GM21381 (cell line): ENCODE results near the gene SLC13A5.

Experiments used
- ATAC-seq: cut with Tn5 transposase; IDR thresholded peaks from one replicate; pipeline ENCODE4 v1.9.1; 2021; ENCODE audit warnings: mild to moderate bottlenecking, moderate library complexity; ENCODE audit not compliant: unreplicated experiment

SLC13A5 gene

GRCh38 chr17:6684881-6685767 is 28.0 kb downstream of the SLC13A5 start:
- no peak for ATAC-seq

- no peak for ATAC-seq
These were observed 28.7 kb downstream of the SLC13A5 start for GRCh38 chr17:6684460-6684783.

GRCh38 chr17:6683730-6684459 is 29.3 kb downstream of the SLC13A5 start:
- ATAC-seq = no peak

DNA sequence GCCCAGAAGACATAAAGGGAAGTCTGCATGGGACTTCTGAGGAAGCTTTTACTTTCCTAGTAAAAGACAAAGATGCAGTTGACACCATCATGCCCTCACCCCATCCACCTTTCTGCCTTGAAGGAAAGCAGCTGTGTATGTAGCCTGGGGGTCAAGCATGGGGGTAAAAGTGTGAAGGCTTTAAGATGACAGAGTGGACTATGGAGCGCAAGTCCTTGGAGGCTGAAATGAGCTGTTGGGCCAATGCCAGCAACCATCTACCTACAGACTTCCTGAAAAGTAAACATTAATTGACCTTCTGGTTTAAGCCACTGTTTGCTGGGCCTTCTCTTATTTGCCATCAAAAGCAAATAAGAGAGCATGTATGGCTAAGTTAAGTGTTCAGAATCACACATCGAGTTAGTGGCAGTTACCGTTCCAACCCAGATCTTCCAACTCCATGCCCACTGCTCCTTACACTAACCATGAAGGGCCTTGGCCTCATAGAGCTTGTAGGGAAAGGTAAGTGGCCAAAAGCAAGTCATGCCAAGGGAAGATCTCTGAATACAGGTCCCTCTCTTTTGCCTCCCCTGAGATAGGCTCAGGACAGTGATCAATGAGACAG is 30.0 kb downstream of the SLC13A5 start:
- no peak for ATAC-seq

DNA sequence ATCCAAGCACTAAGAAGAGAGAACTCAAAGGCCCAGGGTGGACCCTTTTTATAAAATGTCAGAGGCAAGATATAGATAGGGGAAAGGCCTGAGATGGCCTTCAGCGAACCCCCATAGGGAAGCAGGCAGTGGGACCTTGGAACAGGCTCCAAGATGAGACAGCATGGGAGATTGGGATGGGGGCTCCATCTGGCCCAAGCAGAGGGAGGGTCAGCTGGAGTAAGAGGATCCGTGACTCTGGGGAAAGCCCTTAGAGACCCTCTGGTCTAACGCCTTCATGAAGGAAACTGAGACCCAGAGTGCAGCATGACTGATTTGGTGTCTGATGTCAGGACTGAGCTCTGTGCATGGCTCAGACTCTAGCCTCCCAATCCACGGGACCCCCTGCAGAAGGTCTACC is 30.8 kb downstream of the SLC13A5 start:
- no peak for ATAC-seq

- no peak for ATAC-seq
These were observed 31.5 kb downstream of the SLC13A5 start for GRCh38 chr17:6681671-6682070.

DNA sequence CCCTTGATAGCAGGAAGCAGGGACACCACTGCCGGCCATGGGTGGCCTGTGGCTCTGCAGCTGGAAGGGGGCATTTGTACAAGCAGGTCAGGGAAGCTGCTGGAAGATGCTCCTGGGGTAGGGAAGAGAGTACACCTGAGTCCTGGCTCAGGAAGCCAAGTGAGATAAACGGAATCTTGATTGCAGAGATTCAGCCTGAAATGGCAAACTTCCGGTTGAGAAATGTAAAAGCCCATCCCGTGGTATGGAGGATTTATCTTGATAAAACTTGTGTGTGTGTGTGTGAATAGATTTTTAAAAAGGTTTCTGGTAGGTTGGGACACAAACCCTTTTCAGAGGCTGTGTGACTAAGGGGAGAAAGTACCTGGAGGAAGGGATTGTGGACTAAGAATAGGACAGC is 32.0 kb downstream of the SLC13A5 start:
- no peak for ATAC-seq

DNA sequence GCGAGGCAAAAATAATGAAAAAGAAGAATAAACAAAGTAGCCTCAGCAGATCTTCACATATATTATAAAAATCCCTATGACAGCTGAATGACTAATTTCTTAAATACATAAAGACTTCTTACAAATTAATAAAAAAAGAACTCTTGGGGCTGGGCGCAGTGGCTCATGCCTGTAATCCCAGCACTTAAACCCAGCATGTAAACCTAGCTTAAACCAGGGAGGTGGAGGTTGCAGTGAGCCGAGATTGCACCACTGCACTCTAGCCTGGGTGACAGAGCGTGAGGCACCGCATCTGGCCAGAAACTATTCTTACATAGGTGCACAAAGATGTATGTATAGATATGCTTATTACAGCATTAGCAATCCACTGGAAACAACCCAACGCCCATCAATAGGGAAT is 33.9 kb downstream of the SLC13A5 start:
- no peak for ATAC-seq

DNA sequence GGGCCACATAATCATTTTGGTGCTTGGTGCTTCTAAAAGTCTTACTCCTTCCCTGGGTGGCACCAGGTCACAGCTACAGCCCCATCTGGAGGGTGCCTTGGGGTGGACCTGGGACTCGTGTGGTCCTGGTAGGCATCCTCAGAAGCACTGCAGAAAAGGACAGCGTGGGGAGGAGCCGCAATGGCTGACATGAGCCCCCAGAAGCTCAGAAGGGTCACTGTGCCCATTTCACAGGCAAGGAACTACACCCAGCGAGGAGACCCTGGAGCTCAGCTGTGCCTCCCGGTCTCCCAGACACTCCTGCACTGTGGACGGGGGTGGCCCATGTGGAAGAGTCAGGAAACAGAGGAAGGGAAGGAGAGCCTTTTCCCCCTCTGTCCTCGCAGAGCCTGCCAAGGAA is 35.2 kb downstream of the SLC13A5 start:
- no peak for ATAC-seq

DNA sequence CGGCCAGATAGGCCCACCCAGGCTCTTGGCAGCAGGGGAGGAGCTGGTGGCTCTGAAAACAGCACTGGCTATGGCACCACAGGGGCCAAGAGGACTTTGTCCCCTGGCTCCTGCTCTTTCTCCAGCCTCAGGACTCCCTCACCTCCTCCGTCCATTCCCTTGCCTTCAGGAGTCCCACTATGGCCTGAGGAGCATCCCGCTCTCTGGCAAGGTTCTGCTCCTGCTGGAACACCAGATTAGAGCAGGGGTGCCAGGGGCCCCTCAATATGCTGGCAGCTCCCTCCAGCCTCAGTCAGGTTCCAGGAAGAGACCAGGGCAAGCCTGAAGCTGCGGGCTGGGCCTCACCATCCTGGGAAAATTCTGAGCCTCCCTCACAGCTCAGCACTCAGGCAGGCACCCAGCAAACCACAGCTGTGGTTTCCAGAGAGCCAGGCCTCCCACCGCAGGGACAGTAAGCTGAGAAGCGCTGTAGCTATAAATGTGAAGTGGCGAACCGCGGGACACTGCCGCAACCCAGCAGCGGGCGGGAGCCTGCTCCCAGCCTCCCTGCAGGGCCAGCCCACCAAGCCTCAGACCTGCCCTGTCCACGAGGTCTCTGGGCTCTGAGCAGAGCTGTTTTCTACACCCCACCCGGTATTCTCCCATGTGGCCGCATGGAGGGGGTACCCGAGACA is 35.9 kb downstream of the SLC13A5 start:
- no peak for ATAC-seq

GRCh38 chr17:6676802-6677157 is 36.4 kb downstream of the SLC13A5 start:
- no peak for ATAC-seq

DNA sequence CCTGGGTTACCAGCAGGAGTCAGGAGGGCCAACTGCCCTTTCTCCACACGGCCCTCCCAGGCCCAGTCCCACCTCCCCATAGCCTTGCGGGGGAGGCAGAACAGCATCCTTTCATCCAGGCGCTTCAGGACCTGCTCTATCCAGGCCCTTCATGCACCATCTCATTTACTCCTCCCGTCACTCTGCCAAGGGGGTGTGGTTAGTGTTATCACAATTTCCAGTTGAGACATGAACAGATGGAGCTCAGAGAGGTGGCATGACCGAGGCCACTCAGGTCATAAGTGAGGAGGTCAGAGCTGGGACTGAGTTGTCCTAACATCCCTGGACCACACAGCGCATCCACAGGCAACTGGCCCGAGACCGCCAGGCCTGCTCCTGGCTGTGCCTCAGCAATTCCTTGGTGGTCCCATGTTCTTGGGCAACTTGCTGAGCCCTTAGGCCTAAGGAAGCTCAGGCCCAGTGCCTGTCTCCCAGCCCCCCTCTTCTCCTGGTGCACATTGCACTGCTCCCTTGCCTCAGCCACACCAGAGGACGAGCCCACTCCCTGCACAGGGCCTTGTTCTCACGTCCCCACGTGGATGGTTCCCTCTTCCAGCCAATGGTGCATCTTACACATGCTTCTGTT is 37.9 kb downstream of the SLC13A5 start:
- ATAC-seq = no peak

DNA sequence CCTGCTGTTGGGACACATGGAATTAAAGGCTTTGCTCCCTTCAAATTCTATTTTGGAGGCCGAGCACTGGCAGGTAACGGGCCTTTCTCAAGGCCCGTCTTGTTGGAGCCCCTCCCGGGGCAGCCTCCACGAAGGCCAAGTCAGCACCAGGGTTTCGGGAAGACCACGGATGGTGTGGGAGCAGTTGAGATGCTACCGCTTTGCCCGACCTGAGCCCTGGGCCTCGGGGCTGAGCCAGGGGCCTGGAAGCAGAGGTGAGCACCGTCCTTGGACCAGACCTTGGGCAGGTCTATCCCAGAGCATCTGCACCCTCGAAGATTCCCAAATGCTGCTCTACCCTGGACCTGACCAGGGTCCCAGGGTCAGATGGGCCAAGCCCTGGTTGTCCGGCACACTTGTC is 38.6 kb downstream of the SLC13A5 start:
- ATAC-seq = no peak

DNA sequence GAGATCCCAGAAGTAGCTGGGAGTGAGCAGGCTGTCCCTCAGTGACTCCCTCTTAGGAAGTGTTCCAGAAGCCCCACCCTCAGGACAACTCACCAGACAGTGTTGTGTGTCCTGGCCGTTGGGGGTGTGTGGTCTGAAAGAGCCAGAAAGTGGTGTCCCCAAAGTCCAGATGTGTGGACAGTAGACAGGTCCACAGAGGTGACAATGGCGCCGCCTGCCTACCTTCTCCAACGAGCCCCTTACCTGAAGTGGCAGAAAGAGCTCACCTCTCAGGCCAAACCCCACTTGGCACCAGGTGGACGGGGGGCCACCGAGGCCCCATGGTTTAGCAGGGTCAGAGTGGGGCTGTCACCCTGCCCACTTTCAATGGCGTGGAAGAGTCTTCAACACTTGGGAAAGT is 41.7 kb downstream of the SLC13A5 start:
- ATAC-seq = no peak

DNA sequence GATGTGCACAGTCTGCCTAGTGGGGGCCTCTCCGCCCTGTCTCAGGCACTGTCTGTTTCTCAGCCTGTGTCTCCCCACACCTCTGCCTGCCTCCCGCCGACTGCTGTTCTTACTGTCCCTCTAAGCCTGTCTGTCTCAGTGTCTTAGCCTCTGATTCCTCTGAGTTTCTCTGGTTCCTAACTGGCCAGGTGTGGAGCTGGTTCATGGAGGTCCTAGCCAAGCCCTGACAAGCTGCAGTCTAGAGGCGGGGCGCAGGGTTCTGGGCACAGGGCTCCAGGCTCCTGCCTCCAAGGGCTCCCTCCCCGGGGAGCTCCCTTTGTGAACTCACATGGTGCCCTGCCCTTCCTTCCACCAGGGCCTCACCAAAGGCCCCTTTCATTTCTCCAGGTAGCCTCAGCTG is 42.2 kb downstream of the SLC13A5 start:
- no peak for ATAC-seq

DNA sequence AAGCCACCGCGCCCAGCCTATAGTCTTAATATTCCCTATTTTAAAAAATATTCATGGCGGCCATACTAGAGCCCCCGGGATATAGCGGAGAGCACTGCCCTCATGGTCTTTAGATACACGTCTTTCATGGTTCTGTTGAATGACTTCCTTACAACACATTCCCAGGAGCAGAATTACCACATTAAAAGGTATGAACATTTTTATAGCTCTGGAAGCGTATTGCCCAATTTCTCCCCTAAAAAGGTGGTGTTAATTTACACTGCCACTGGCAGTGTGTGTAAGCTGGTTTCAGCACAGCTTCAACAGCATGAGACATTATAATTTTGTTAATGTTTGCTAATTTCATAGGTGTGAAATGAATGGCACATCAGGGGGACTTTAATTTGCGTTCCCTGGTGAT is 42.6 kb downstream of the SLC13A5 start:
- no peak for ATAC-seq

DNA sequence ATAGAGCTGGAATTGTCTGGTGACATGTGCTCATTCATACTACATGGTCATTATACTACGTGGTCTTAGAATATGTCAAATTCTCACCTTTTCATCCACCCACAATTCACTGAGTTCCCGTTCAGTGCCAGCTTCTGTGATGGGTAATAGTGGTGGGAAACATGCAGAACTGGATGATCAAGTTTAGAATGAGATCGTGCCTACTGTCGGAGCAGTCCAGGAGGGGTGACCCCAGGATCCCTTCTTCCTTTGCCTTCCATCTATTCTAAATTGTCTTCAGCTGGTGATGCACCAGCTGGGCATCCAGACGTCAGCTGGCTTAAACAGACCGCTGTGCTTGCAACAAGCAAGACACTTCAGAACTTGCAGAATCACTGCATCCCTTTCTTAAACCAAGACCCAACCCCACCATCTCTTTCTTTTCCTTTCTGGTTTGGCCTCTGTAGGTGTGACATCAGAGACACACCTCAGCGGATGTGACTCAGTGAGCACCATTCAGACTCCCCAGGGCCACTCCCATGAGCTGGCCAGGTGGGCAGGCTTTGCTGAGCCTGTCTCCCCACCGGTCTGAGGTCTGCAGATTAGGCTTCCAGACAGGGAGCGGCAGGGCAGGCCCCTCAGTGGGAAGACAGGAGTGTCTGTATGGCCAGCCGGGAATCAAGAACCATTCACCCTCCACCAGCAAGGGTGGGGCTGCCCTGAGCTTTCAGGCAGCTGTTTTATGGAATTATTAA is 43.5 kb downstream of the SLC13A5 start:
- no peak for ATAC-seq

DNA sequence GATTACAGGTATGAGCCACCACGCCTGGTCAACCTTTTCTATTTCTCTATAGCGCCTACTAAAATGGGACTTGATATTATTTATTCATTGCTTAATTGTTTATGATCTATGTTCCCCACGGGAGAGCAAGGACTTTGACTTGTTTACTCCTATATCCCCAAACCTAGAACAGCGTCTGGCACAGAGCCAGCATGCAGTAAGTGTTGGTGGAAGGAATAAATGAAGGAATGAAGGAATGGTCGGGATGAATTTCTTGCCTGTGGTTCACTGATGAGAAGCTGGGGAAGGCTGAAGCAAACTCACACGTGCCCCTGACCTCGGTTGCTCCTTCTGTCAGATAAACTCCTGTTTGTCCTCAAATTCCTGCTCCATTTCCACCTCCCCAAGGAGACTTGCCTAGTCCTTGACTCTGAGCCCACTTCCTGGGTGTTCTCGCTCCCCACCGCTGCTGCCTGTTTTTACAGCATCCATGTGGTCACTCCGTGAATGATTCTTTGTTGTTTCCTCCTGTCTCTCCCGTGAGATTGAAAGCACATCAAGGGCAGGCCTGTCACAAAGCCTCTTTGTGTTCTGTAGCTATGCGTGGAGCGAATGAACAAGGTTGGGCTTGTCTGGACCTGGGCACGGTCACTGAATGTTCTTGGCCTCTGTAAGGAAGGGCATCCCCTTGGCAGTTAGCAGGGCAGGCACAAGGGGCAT is 44.3 kb downstream of the SLC13A5 start:
- no peak for ATAC-seq

DNA sequence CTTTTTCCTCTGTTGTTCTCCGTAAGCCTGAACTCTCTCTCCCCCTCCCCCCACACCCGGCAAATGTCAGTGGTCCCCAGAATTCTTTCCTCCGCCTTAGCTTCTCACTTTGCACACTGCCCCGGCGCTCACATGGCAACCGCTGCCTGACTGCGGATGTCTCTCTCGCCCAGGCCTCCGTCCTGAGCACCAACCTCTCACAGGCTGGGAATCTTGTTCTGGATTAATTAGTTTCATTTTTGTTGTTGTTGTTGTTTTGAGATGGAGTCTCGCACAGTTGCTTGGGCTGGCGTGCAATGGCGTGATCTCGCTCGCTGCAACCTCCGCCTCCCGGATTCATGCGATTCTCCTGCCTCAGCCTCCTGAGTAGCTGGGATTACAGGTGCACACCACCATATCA is 45.0 kb downstream of the SLC13A5 start:
- no peak for ATAC-seq

- no peak for ATAC-seq
These were observed 45.7 kb downstream of the SLC13A5 start for GRCh38 chr17:6667516-6667915.
